GM21825 (cell line): Measurements from ENCODE around the gene SCARF2.
"Not testable (repeated sequence)": the region's sequence is repeated elsewhere in the genome, so short reads cannot be mapped to it uniquely, and the experiment has no call there.

ENCODE experiments used
- ATAC-seq: cut with Tn5 transposase; IDR thresholded peaks from one replicate; pipeline ENCODE4 v1.9.1; 2021; ENCODE audit warnings: mild to moderate bottlenecking, moderate library complexity; ENCODE audit not compliant: unreplicated experiment

The SCARF2 gene

GRCh38 chr22:20430101-20430719, 7.4 kb downstream of the SCARF2 start:
- ATAC-seq = no peak

DNA sequence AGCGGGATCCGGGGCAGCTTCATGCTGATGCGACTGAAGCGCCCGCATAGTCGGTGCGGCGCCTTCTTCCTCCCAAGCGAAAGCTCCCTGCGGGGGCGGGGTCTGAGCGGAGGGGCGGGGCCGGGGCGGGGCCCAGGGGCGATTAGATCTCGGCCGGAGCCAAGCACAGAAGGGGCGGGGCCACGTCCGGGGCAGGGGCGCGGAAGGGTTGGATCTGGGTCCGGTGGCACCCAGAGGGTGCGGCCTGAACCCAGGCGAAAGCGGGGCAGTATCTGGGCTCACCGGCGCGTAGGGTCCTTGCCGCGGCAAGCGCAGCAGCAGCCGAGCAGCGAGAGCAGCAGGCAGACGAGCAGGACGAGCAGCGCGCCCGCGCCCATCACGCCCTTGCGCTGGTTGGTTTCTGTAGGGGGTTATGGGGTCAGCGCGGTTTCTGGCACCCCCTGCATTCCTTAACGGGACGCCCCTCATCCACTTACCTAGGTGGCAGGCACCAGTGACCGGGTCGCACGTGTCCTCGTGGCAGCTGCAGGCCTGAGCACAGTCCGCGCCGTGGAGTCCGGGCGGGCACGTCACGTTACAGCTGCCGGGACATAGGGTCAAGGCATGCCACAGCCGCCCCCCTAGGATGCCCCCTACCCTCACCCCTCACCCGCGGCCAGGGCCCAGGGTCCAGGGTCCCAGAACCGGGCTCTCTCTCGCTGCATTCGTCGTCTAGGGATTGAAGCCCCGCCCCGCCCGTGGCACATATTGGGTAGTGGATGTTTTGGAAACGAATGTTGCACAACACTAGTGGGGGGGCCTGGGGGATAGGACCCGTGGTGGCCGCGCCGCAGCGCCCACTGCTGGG, 8.1 kb downstream of the SCARF2 start:
- no peak for ATAC-seq

DNA sequence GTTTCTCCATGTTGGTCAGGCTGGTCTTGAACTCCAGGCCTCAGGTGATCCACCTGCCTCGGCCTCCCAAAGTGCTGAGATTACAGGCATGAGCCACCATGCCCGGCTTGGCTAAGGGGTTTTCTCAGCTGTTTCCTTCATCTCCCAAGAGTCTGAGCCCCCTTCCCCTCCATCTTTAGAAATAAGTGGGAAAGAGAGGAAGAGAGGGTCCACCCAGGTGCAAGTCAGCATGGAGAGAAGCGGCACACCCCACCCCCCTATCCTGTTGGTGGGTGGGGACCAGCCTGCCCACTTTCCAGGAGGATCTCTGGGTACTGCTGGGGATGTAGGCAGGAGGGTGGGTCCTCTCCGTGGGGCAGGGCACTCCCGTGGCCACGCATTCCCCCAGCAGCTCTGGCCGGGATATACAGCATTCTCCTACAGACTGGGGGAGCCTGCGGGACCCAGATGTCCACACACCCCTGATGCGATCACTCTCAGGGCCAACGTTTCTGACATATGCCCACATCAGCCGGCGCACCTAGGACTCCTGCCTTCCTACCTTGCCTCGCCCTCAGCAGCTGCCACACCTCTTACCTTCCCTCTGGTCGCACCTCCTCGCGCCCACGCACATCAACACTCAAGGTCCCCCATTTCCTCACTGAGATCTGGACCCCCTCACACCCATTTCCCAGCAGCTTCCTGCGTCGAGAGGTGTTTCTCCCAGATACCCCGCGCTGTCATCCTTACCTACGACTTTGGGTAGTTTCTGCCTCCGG, 8.9 kb downstream of the SCARF2 start:
- ATAC-seq = no peak

- no peak for ATAC-seq
Observed at GRCh38 chr22:20427945-20428417, 9.6 kb downstream of the SCARF2 start.

DNA sequence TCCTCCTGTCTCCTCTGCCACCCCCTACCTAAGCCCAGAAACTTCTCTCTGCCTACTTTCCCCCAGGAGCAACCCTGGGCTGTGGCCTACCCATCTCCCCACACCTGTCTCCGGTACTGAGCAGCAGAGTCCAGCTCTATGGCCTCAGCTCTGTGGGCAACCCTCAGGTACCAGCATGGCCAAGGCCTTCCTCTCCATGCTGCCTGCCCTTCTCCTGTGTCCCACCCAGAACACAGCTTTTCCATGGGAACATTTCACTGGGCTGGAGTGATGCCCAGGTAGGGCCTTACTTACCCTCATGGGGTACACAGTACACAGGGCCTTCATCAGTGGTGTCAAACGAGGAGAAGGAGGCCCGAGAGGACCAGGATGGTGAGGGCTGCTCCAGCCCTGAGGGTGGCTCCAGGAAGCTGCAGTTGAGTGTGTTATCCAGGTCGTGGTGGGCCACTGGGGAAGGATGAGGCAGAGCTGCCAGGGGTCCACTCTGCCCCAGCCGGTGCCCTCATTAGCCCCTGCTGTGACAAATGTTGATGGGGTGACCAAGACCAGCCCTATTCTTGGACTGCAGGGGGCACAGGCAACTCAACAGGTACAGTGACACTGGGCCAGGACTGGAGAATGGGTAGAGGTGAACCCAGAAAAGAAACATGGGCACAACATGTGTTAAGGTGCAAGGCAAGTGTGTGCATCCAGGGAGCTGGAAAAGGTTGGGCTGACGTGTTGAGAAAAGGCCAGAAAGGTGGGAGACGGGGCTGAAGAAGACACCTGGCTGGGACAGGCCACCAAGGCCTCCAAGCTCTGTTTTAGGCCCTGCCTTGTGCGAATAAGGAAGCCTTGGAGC, 10.3 kb downstream of the SCARF2 start:
- ATAC-seq = no peak

- no peak for ATAC-seq
Observed at GRCh38 chr22:20426259-20426615, 11.4 kb downstream of the SCARF2 start.

DNA sequence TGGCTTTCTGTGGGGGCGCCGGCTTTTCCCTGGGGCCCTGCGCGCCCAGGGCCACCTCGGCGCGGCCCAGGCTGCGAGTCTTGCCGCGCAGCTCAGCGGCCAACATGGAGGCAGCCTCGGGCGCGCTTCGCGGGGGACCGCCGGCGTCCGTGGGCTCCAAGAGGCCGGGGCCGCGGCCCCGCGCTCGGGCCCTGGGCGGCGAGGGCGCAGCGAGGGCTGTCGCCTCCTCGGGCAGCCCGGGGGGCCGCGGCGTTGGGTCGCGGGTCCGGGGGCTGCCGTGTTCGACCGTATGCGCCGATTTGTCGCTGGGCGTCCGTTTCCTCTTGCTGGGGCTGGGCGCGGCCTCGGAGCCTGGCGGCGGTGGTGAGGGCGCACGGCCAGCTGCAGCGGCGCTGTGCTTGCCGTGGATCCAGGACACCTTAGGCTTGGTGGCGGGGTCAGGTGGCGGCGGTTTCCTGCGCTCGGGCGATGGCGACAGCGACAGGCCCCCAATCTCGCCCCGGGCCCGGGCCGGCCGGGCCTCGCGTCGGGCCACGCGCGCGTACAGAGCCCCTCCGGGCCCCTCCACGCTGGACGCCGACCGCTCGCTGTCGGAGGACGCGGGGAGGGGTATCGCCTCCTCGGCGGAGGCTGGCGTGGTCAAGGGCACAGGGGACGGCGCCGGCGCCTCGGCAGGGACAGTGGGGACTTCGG, 11.9 kb downstream of the SCARF2 start:
- no peak for ATAC-seq

- no peak for ATAC-seq
Observed at GRCh38 chr22:20424932-20425565, 12.6 kb downstream of the SCARF2 start.

DNA sequence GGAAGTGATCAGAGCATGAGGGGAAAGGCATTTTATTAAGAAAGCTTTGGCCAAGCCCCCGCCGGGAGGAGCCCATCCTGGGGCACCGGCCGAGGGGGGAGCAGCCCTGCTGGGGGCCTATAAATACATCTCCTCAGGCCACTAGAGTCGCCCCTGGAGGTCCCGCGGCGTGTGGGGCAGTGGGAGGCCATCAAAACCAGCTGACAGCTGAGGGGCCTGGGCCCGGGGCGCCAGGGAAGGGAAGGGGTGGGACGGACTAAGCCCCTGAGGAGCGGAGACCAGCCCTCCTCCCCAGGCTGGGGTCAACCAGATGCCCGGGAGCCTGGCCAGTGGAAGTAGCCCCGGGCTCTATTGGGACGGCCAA, 13.1 kb downstream of the SCARF2 start:
- ATAC-seq = no peak

DNA sequence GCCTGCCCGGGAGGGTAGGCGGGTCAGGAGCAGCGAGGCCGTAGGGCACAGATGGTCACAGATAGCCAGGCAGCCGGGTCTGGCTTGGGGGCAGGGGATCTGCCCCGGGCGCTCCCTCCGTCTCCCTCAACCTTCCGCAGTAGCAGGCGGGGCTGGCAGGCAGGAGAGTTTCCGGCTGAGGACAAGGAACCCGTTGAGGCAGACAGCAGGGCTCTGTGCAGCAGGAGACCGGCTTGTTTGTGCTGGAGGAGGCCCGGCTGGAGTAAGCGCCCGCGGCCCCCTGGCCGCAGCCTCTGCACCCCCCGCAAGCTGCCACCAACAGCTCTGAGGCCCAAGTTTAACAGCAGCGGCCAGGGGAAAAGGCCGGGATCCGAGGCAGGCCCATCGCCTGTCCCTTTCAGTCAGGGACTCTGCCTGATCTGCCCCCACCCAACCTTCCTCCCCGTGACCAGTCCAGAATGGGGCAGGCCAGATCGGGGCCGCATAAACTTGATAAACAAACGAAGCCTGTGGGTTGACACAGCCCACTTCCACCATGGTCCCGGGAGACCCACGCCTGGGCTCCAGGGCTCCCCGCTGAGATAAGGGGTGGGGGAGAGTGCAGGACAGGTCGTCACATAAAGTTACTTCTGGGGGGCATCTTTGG, 13.6 kb downstream of the SCARF2 start:
- ATAC-seq = no peak

GRCh38 chr22:20423008-20423905, 14.4 kb downstream of the SCARF2 start:
- no peak for ATAC-seq

GRCh38 chr22:20422271-20423007, 15.2 kb downstream of the SCARF2 start:
- ATAC-seq = no peak

DNA sequence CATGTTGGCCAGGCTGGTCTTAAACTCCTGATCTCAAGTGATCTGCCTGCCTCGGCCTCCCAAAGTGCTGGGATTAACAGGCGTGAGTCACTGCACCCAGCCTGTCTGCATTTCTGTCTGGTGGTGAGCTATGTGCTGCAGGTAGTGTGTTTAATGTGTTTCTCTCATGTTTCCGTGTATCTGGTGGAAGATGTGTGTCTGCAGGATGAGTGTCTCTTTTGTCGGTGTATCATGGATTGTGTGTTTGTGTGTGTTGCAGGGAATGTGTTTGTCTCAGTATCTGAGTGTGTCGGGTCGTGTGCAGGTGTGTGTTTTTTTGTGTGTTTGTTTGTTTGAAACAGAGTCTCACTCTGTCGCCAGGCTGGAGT, 16.1 kb downstream of the SCARF2 start:
- ATAC-seq = no peak

DNA sequence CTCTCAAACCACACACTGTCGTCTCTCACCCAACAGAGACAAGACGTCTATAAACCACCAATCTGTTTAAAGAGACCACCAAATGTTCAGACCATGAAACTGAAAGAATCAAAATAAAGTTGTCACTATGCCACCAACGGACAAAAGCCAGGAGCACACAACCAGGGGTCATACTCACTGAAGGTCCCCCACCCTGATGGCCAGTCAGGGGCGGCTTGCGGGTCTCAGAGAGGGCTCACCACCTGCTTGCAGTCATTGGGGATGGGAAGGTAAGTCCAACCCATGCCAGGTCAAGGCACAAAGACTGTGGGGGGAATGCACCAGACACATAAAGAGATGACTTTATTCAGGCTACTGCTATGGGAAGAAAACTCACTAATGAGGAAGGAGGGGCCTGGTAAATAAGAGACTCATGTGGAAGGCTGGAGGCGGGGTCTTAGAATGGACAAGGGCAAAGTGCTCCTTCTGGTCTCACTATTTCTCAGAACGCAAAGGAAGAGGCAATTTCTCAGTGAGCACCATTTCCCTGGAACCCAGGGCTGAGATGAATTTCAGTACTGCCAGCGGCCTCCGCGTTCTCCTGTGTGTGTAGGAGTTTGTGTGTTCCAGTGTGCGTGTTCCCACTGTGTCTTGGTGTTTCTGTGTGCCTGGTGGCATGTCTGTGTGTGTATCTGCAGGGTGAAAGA, 17.3 kb downstream of the SCARF2 start:
- ATAC-seq = no peak

GRCh38 chr22:20419664-20419951, 18.0 kb downstream of the SCARF2 start:
- ATAC-seq = no peak

DNA sequence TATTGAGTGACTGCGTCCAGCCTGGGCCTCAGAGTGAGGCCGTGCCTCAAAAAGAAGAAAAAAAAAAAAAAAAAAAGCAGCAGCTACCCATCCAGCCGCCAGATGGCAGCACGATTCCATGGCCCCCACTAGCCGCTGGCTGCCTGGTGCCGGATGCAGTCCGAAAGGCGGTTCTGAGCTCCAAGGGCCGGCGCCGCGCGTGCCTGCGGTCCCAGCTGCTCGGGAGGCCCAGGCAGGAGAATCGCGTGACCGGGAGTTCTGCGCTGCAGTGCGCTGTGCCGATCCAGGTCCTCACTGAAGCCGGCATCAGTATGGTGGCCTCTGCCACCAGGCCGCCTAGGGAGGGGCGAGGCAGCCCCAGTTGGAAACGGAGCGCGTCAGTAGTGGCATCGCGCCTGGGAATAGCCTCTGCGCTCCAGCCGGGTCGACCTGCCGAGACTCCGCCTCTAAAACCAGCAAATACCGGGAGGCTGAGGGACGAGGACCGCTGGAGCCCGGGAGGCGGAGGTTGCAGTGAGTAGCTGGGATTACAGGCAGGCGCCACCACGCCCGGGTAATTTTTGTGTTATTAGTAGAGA, 19.3 kb downstream of the SCARF2 start:
- ATAC-seq = no peak

- not testable (repeated sequence) for ATAC-seq
Observed at GRCh38 chr22:20415699-20416098, 21.9 kb downstream of the SCARF2 start.
